Astrocyte (in vitro differentiated cells and primary cell): Measurements from ENCODE around the gene TMEM107. TPM values are rescaled to one million over a fixed set of nuclear protein-coding genes. Genes with fewer than 3 reads are reported as not detected.

Experiments
- DNase-seq: peaks from one replicate; pipeline ENCODE4 v3.0.0-alpha.2; 2010; ENCODE audit warnings: low read depth
- FAIRE-seq: peaks from 2 replicates; lab custom pipeline; 2011; peaks lifted over from hg19 to GRCh38; lab: Jason Lieb, UNC
- H2AFZ ChIP-seq: 2 replicates; pipeline ENCODE4 v1.6.0; 2012; ENCODE audit warnings: low read depth, low read length, inconsistent platforms
- H3K27ac ChIP-seq: 2 replicates; pipeline ENCODE4 v1.5.1; 2011; ENCODE audit warnings: low read depth, low read length, inconsistent platforms
- H3K27me3 ChIP-seq: 2 replicates; pipeline ENCODE4 v1.6.0; 2011; ENCODE audit warnings: low read length, inconsistent platforms; ENCODE audit not compliant: insufficient read depth
- H3K36me3 ChIP-seq: 2 replicates; pipeline ENCODE4 v1.5.1; 2011; ENCODE audit warnings: low read length, inconsistent platforms; ENCODE audit not compliant: insufficient read depth
- H3K4me1 ChIP-seq: 2 replicates; pipeline ENCODE4 v1.5.1; 2011; ENCODE audit warnings: low read length, inconsistent platforms; ENCODE audit not compliant: insufficient read depth
- H3K4me2 ChIP-seq: 2 replicates; pipeline ENCODE4 v1.6.0; 2012; ENCODE audit warnings: low read length, inconsistent platforms
- H3K4me3 ChIP-seq: 2 replicates; pipeline ENCODE4 v1.5.1; 2011; ENCODE audit warnings: low read depth, mild to moderate bottlenecking, low read length, inconsistent platforms; ENCODE audit not compliant: insufficient read depth
- H3K79me2 ChIP-seq: 2 replicates; pipeline ENCODE4 v1.6.0; 2012; ENCODE audit warnings: mild to moderate bottlenecking, low read length, inconsistent platforms; ENCODE audit not compliant: insufficient read depth
- H3K9ac ChIP-seq: 2 replicates; pipeline ENCODE4 v1.6.0; 2012; ENCODE audit warnings: mild to moderate bottlenecking, low read length, inconsistent platforms
- H3K9me3 ChIP-seq: 2 replicates; pipeline ENCODE4 v1.5.1; 2012; ENCODE audit warnings: low read depth, mild to moderate bottlenecking, low read length, inconsistent platforms; ENCODE audit not compliant: insufficient read depth
- H4K20me1 ChIP-seq: 2 replicates; pipeline ENCODE4 v1.6.0; 2012; ENCODE audit warnings: low read length, inconsistent platforms; ENCODE audit not compliant: insufficient read depth
- H3K27ac Mint-ChIP-seq: one replicate; pipeline ENCODE4 v1.8.0; 2021; ENCODE audit warnings: mild to moderate bottlenecking, mixed read lengths; ENCODE audit not compliant: unreplicated experiment
- H3K27me3 Mint-ChIP-seq: one replicate; pipeline ENCODE4 v1.8.0; 2021; ENCODE audit warnings: low read depth, mixed read lengths; ENCODE audit not compliant: unreplicated experiment
- H3K36me3 Mint-ChIP-seq: one replicate; pipeline ENCODE4 v1.8.0; 2021; ENCODE audit warnings: low read depth, mixed read lengths; ENCODE audit not compliant: unreplicated experiment
- H3K4me1 Mint-ChIP-seq: one replicate; pipeline ENCODE4 v1.8.0; 2021; ENCODE audit warnings: low read depth, mixed read lengths; ENCODE audit not compliant: unreplicated experiment
- H3K4me3 Mint-ChIP-seq: one replicate; pipeline ENCODE4 v1.8.0; 2021; ENCODE audit warnings: mild to moderate bottlenecking, moderate library complexity, mixed read lengths; ENCODE audit not compliant: unreplicated experiment
- H3K9me3 Mint-ChIP-seq: one replicate; pipeline ENCODE4 v1.8.0; 2021; ENCODE audit warnings: mild to moderate bottlenecking, mixed read lengths; ENCODE audit not compliant: unreplicated experiment
- CTCF ChIP-seq: IDR thresholded peaks from 2 replicates; pipeline ENCODE4 v1.5.1; 2011; ENCODE audit warnings: low read depth, mild to moderate bottlenecking, inconsistent platforms, low read length, moderate library complexity; ENCODE audit not compliant: insufficient read depth
- EZH2 ChIP-seq: IDR thresholded peaks from 2 replicates; pipeline ENCODE4 v1.6.1; 2012; ENCODE audit warnings: mild to moderate bottlenecking, low read length, inconsistent platforms; ENCODE audit not compliant: insufficient read depth
- total RNA-seq: library from RNA; stranded (reverse); gene quantifications from 2 replicates; pipeline ENCODE4 v1.2.1, GENCODE V29; 2021

The TMEM107 gene
- total RNA-seq, 1 donor from 2014 or later: 9.4 TPM

- H3K27ac Mint-ChIP-seq: no peak overlapping the region
These were observed 35.1 kb downstream of the TMEM107 start for GRCh38 chr17:8141045-8141444.

DNA sequence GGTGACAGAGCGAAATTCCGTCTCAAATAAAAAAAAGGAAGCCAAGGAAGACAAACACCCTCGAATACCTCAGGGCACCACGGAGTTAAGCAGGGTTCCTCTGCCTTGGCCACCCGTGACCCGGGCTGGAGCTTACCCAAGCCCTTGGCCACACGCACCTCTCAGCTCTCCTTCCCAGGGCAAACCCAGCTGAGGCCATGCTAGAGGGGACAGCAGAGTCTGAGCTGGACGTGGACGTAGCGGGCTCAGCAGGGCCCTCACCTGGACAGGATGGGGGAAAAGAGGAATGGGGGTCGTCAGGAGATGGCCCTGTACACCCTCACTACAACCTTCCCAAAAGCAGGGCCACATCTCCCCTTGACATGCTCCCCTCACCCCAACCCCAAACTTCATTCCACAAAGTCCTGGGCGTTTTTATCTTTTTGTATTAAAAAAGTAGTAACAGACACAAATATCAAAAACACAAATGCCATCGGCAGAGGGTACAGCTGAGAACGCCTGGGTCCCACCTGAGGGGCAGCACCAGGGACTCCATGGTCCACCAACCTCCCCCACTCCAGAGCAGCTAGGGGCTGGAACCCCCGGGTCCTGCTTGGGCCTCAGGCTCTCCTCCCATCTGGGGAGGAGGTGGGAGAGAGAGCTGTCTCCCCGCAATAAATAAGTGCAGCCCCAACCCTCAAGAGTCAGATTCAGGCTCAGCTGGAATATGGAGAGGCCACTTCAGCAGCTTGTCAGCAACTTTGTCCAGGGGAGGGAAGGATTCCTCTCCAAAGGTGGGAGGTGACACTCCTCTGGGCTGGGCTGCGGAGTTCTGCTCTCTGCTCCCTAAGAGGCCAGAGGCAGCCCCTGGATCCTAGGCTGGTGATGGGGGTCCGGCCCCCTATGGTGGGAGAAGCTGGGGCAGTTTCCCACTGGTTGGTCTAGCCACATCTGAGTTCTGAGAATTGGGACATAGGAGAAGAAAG, 35.8 kb downstream of the TMEM107 start:
- Histone ChIP-seq H3K27ac (no peak overlapping the region), H3K4me2 (no peak overlapping the region)
- no peak overlapping the region for H3K4me3 Mint-ChIP-seq

More at GRCh38 chr17:8141045-8141444, 35.1 kb downstream of the TMEM107 start:
- Histone ChIP-seq H3K9me3 (no peaks in the 10 kb centered on the region), H3K4me3 (no peak overlapping the region), H3K36me3 (no peaks in the 10 kb centered on the region), H3K27me3 (no peaks in the 10 kb centered on the region), H2AFZ (no peak overlapping the region), H4K20me1 (peaks cover 4% of the 10 kb centered on the region), H3K9ac (no peak overlapping the region), H3K4me2 (no peak overlapping the region), H3K79me2 (no peaks in the 10 kb centered on the region), H3K4me1 (peaks cover 6% of the 10 kb centered on the region), H3K27ac (no peak overlapping the region)
- Mint-ChIP-seq H3K9me3 (no peaks in the 10 kb centered on the region), H3K4me3 (peak overlapping the region; percentile 27), H3K4me1 (no peaks in the 10 kb centered on the region), H3K27me3 (no peaks in the 10 kb centered on the region), H3K36me3 (peaks cover 23% of the 10 kb centered on the region)
- no peak for TF ChIP-seq EZH2
- no peak for TF ChIP-seq CTCF
- FAIRE-seq (no peak), DNase-seq (no peak)

More for the DNA sequence above, 35.8 kb downstream of the TMEM107 start:
- peaks cover 4% of the 10 kb centered on the region for H4K20me1 ChIP-seq
- FAIRE-seq (no peak), DNase-seq (no peak)
- TF ChIP-seq CTCF: no peak
- TF ChIP-seq EZH2: no peak
- H3K27ac Mint-ChIP-seq: no peak overlapping the region
- peaks cover 6% of the 10 kb centered on the region for H3K4me1 ChIP-seq
- no peak overlapping the region for H3K9ac ChIP-seq
- H3K27me3 Mint-ChIP-seq: no peaks in the 10 kb centered on the region
- H3K4me3 ChIP-seq: no peak overlapping the region
- H3K36me3 ChIP-seq: no peaks in the 10 kb centered on the region
- H2AFZ ChIP-seq: no peak overlapping the region
- no peaks in the 10 kb centered on the region for H3K27me3 ChIP-seq
- H3K9me3 ChIP-seq: no peaks in the 10 kb centered on the region
- H3K4me1 Mint-ChIP-seq: no peaks in the 10 kb centered on the region
- no peaks in the 10 kb centered on the region for H3K9me3 Mint-ChIP-seq
- H3K36me3 Mint-ChIP-seq: peaks cover 21% of the 10 kb centered on the region
- no peaks in the 10 kb centered on the region for H3K79me2 ChIP-seq
